Tibial artery (tissue), 4 donors: ENCODE data around the gene CHGA.

ENCODE experiments used
- DNase-seq, 2 donors: peaks; one replicate each; pipeline ENCODE4 v3.0.0-alpha.2; 2019
- H3K27ac ChIP-seq, 2 donors: fragments of 200-600 bp; sonication (generic) in 1 of 2; 1 replicate in 1 of 2; 2 replicates in 1 of 2; pipeline ENCODE4 v1.5.1; 2018 to 2019; ENCODE audit warnings: mild to moderate bottlenecking in 1 of 2
- H3K27me3 ChIP-seq, 2 donors: fragments of 200-600 bp; sonication (generic) in 1 of 2; one replicate each; pipeline versions ENCODE4 v1.5.1 to v1.6.0; 2016 to 2019
- H3K36me3 ChIP-seq, 3 donors: fragments of 200-600 bp; sonication (generic) in 2 of 3; one replicate each; pipeline ENCODE4 v1.5.1; 2016 to 2019; ENCODE audit warnings: mild to moderate bottlenecking in 2 of 3
- H3K4me1 ChIP-seq, 4 donors: fragments of 200-600 bp; sonication (generic) in 2 of 4; 1 replicate in 3 of 4; 2 replicates in 1 of 4; pipeline ENCODE4 v1.5.1; 2016 to 2019
- H3K4me3 ChIP-seq, 2 donors: fragments of 200-600 bp; sonication (generic) in 1 of 2; 1 replicate in 1 of 2; 2 replicates in 1 of 2; pipeline ENCODE4 v1.5.1; 2018 to 2019; ENCODE audit warnings: mild to moderate bottlenecking in 2 of 2
- H3K9me3 ChIP-seq, 3 donors: fragments of 200-600 bp; sonication (generic) in 1 of 3; one replicate each; pipeline ENCODE4 v1.5.1; 2016 to 2019
- CTCF ChIP-seq, 2 experiments: fragments of 200-600 bp in 1 of 2; fragments of 450-650 bp in 1 of 2; IDR thresholded peaks; one replicate each; pipeline ENCODE4 v1.5.1; 2017 to 2019; ENCODE audit warnings: antibody characterized with exemption in 2 of 2, mild to moderate bottlenecking in 1 of 2, moderate library complexity in 1 of 2
- intact Hi-C: fragments of 100-400 bp; cut with DNase I; formaldehyde crosslinking; loops from one replicate; pipeline ENCODE4 v1.15.0; 2023; ENCODE audit warnings: low total_unique reads

Gene CHGA

GRCh38 chr14:92949496-92950192, 26.7 kb downstream of the CHGA start:
- no peak for TF ChIP-seq CTCF (IDR thresholded peaks at IDR 0.05)
- H3K27me3 ChIP-seq, result no peaks in the 10 kb centered on the region
- peaks cover 16 to 50% (median 34%) of the 10 kb centered on the region in 3 donors for H3K36me3 ChIP-seq
- intact Hi-C loops, result loop anchor here (5.0 to 10.0 kb wide), 2 partner anchors 193 to 225 kb away; no protein-coding TSS in a partner anchor
- peaks cover 0 to 52% (median 42%) of the 10 kb centered on the region in 4 donors for H3K4me1 ChIP-seq
- peak overlapping the region in 1 of 2 donors; percentile 32 for H3K27ac ChIP-seq
- no peak for DNase-seq
- H3K9me3 ChIP-seq, result no peaks in the 10 kb centered on the region
- no peak overlapping the region for H3K4me3 ChIP-seq

GRCh38 chr14:92950193-92950540, 27.2 kb downstream of the CHGA start:
- Histone ChIP-seq H3K4me1 (peaks cover 0 to 52% (median 42%) of the 10 kb centered on the region in 4 donors), H3K36me3 (peaks cover 10 to 45% (median 28%) of the 10 kb centered on the region in 3 donors), H3K27ac (peak overlapping the region; percentile 15 to 32), H3K4me3 (no peak overlapping the region), H3K27me3 (no peaks in the 10 kb centered on the region), H3K9me3 (no peaks in the 10 kb centered on the region)
- no peak for TF ChIP-seq CTCF (IDR thresholded peaks at IDR 0.05)
- DNase-seq, result no peak
- intact Hi-C loops, result loop anchor here (5.0 to 10.0 kb wide), 2 partner anchors 192 to 225 kb away; no protein-coding TSS in a partner anchor

GRCh38 chr14:92950773-92951172, 27.8 kb downstream of the CHGA start:
- intact Hi-C loops, result loop anchor here (5.0 to 10.0 kb wide), 2 partner anchors 192 to 224 kb away; no protein-coding TSS in a partner anchor
- Histone ChIP-seq H3K9me3 (no peaks in the 10 kb centered on the region), H3K4me1 (peaks cover 0 to 52% (median 42%) of the 10 kb centered on the region in 4 donors), H3K36me3 (peaks cover 4 to 45% (median 22%) of the 10 kb centered on the region in 3 donors), H3K4me3 (no peak overlapping the region), H3K27ac (peak overlapping the region in 1 of 2 donors; percentile 32), H3K27me3 (no peaks in the 10 kb centered on the region)
- no peak for TF ChIP-seq CTCF (IDR thresholded peaks at IDR 0.05)
- DNase-seq, result no peak

- H3K9me3 ChIP-seq, result no peaks in the 10 kb centered on the region
- peaks cover 0 to 49% (median 40%) of the 10 kb centered on the region in 4 donors for H3K4me1 ChIP-seq
- intact Hi-C loops, result loop anchor here (5.0 to 10.0 kb wide), 2 partner anchors 191 to 224 kb away; no protein-coding TSS in a partner anchor
- no peak overlapping the region for H3K4me3 ChIP-seq
- no peak for TF ChIP-seq CTCF (IDR thresholded peaks at IDR 0.05)
- H3K36me3 ChIP-seq, result peaks cover 0 to 43% (median 19%) of the 10 kb centered on the region in 3 donors
- DNase-seq, result no peak
- no peaks in the 10 kb centered on the region for H3K27me3 ChIP-seq
- H3K27ac ChIP-seq, result peak overlapping the region; percentile 72 to 85
Measured at GRCh38 chr14:92951261-92951660, 28.3 kb downstream of the CHGA start.

GRCh38 chr14:92951912-92952471, 29.0 kb downstream of the CHGA start:
- Histone ChIP-seq H3K27me3 (no peaks in the 10 kb centered on the region), H3K9me3 (no peaks in the 10 kb centered on the region), H3K36me3 (peaks cover 3 to 49% (median 24%) of the 10 kb centered on the region in 3 donors), H3K27ac (peak overlapping the region; percentile 72 to 85), H3K4me1 (peaks cover 0 to 43% (median 37%) of the 10 kb centered on the region in 4 donors), H3K4me3 (peak overlapping the region; percentile 9 to 26)
- TF ChIP-seq CTCF (IDR thresholded peaks at IDR 0.05), result peak; percentile 98
- DNase-seq, result peak; percentile 77 to 88
- intact Hi-C loops, result loop anchor here (1.0 to 10.0 kb wide), 4 partner anchors 163 to 255 kb away; partner anchors contain the start of genes GON7, ITPK1 and UBR7
